Breast epithelium (tissue), 4 donors: ENCODE measurements around the gene SMIM33. TPM values are rescaled to one million over a fixed set of nuclear protein-coding genes. Genes with fewer than 3 reads are reported as not detected.
A peak's percentile ranks its signal among the peaks of the same experiment; 100 is the strongest.

Experiments
- DNase-seq, 2 donors: peaks; one replicate each; pipeline ENCODE4 v3.0.0-alpha.2; 2019; ENCODE audit warnings: low spot score in 2 of 2
- H3K27ac ChIP-seq, 2 donors: fragments of 200-600 bp; sonication (generic) in 1 of 2; one replicate each; pipeline ENCODE4 v1.5.1; 2016 to 2019; ENCODE audit warnings: mild to moderate bottlenecking in 1 of 2
- H3K27me3 ChIP-seq, 2 donors: fragments of 200-600 bp; sonication (generic) in 1 of 2; one replicate each; pipeline versions ENCODE4 v1.5.1 to v1.6.0; 2017 to 2019; ENCODE audit warnings: control low read depth in 1 of 2, mild to moderate bottlenecking in 1 of 2
- H3K36me3 ChIP-seq: fragments of 200-600 bp; one replicate; pipeline ENCODE4 v1.5.1; 2019
- H3K4me1 ChIP-seq, 2 donors: fragments of 200-600 bp; sonication (generic); one replicate each; pipeline ENCODE4 v1.5.1; 2016 to 2019; ENCODE audit warnings: control low read depth in 1 of 2
- H3K4me3 ChIP-seq, 3 donors: fragments of 200-600 bp; sonication (generic); 1 replicate in 2 of 3; 2 replicates in 1 of 3; pipeline ENCODE4 v1.5.1; 2016 to 2019; ENCODE audit warnings: mild to moderate bottlenecking in 3 of 3, moderate library complexity in 2 of 3
- H3K9me3 ChIP-seq, 2 donors: fragments of 200-600 bp; sonication (generic) in 1 of 2; one replicate each; pipeline ENCODE4 v1.5.1; 2016 to 2019; ENCODE audit warnings: control low read depth in 1 of 2
- POLR2A ChIP-seq: fragments of 450-650 bp; IDR thresholded peaks from one replicate; pipeline ENCODE4 v1.6.1; 2016; ENCODE audit warnings: antibody characterized with exemption, mild to moderate bottlenecking, moderate library complexity
- POLR2AphosphoS5 ChIP-seq, 3 donors: sonication (generic); formaldehyde crosslinking; IDR thresholded peaks; one replicate each; pipeline ENCODE4 v1.6.1; 2017; ENCODE audit warnings: antibody characterized with exemption in 3 of 3
- intact Hi-C: fragments of 100-400 bp; cut with DNase I; formaldehyde crosslinking; loops from one replicate; pipeline ENCODE4 v1.15.1; 2023; ENCODE audit warnings: low total_unique reads
- total RNA-seq, 3 donors: library from RNA; depleted of rRNA; stranded (reverse); fragments of >200 nt; gene quantifications; one replicate each; pipeline ENCODE4 v1.1.0, GENCODE V29; 2016
- TF ChIP-seq, protein P1 (sequence below), 3 donors: fragments of 450-650 bp; IDR thresholded peaks; one replicate each; pipeline ENCODE4 v1.5.1; 2016 to 2017; ENCODE audit warnings: antibody characterized with exemption in 3 of 3, mild to moderate bottlenecking in 3 of 3, moderate library complexity in 3 of 3

Gene SMIM33
- total RNA-seq, 3 donors from 2014 or later = not detected

GRCh38 chr5:139488260-139488659 is 17.5 kb downstream of the SMIM33 start:
- no peak for TF ChIP-seq POLR2A
- TF ChIP-seq, protein P1, sequence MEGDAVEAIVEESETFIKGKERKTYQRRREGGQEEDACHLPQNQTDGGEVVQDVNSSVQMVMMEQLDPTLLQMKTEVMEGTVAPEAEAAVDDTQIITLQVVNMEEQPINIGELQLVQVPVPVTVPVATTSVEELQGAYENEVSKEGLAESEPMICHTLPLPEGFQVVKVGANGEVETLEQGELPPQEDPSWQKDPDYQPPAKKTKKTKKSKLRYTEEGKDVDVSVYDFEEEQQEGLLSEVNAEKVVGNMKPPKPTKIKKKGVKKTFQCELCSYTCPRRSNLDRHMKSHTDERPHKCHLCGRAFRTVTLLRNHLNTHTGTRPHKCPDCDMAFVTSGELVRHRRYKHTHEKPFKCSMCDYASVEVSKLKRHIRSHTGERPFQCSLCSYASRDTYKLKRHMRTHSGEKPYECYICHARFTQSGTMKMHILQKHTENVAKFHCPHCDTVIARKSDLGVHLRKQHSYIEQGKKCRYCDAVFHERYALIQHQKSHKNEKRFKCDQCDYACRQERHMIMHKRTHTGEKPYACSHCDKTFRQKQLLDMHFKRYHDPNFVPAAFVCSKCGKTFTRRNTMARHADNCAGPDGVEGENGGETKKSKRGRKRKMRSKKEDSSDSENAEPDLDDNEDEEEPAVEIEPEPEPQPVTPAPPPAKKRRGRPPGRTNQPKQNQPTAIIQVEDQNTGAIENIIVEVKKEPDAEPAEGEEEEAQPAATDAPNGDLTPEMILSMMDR (IDR thresholded peaks at IDR 0.05) = no peak
- no peak for TF ChIP-seq POLR2AphosphoS5 (IDR thresholded peaks at IDR 0.05)
- no peaks in the 10 kb centered on the region for H3K9me3 ChIP-seq
- DNase-seq = no peak
- no peaks in the 10 kb centered on the region for H3K27me3 ChIP-seq
- intact Hi-C loops = no loop called here
- H3K4me3 ChIP-seq = no peak overlapping the region
- H3K36me3 ChIP-seq = no peaks in the 10 kb centered on the region
- no peak overlapping the region for H3K27ac ChIP-seq
- peaks cover 5 to 7% of the 10 kb centered on the region in 2 donors for H3K4me1 ChIP-seq

DNA sequence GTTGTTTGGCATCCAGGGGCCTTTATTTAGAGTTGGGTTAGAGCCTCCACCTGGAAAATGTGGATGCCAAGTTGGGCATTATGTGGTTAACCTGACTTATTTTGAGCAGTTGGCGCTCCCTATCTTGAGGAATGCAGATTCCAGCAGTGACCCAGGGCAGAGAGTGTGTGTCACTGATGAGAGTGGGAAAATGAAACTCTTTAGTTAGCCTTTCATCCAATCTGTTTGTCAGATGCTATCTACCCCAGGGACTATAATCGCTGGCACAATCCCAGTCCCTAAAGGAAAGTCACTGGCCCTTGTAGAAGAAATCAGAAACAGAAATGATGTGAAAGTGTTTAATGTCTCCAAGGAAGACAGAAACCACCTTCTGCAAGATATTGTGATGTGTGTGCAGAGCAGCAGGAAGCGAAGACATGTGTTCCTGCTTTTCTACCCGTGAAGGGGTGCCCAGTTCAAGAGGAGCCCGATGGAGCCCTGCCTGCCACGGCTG is 21.9 kb downstream of the SMIM33 start:
- Histone ChIP-seq H3K27ac (no peak overlapping the region), H3K4me3 (peak overlapping the region in 1 of 3 donors; percentile 23), H3K4me1 (peaks cover 5 to 7% of the 10 kb centered on the region in 2 donors), H3K36me3 (no peaks in the 10 kb centered on the region), H3K9me3 (no peaks in the 10 kb centered on the region), H3K27me3 (no peaks in the 10 kb centered on the region)
- intact Hi-C loops = no loop called here
- DNase-seq = no peak
- TF ChIP-seq, protein P1 (IDR thresholded peaks at IDR 0.05) = no peak

DNA sequence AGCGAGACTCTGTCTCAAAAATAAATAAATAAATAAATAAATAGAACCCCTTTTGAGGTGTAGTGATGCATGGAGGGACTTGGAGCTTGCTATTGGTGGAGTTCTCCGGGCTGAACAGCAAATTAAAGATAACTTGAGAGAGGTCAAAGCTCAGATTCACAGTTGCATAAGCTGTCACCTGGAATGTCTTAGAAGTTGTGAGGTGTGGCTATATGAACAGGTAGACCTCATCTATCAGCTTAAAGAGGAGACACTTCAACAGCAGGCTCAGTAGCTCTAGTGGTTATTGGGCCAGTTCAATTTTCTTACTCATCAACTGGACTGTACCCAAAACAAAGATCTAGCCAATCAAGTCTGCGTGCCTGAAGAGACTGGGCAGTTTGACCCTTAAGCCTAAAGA is 23.5 kb downstream of the SMIM33 start:
- no peak overlapping the region for H3K27ac ChIP-seq
- peaks cover 5 to 7% of the 10 kb centered on the region in 2 donors for H3K4me1 ChIP-seq
- intact Hi-C loops = no loop called here
- H3K9me3 ChIP-seq = no peaks in the 10 kb centered on the region
- no peaks in the 10 kb centered on the region for H3K36me3 ChIP-seq
- DNase-seq = no peak
- no peak overlapping the region for H3K4me3 ChIP-seq
- TF ChIP-seq POLR2A = no peak
- no peaks in the 10 kb centered on the region for H3K27me3 ChIP-seq

DNA sequence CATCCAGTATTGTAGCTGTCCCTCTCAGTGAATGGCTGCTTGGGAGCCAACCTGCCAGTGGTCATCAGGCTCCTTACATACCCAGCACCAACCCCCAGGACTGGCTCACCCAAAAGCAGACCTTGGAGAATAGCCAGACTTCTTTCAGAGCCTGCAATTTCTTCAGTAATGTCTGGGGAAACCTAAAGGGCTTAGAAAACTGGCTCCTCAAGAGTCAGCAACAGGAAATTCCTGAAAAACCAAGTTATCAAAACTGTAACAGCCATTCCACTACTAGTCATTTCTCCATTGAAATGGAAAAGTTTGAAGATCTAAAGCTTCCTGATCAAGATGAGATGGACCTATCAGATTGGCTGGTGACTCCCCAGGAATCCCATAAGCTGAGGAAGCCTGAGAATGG is 24.0 kb downstream of the SMIM33 start:
- no peaks in the 10 kb centered on the region for H3K36me3 ChIP-seq
- H3K9me3 ChIP-seq = no peaks in the 10 kb centered on the region
- peaks cover 5 to 7% of the 10 kb centered on the region in 2 donors for H3K4me1 ChIP-seq
- TF ChIP-seq, protein P1 (IDR thresholded peaks at IDR 0.05) = no peak
- TF ChIP-seq POLR2A = no peak
- no peak for TF ChIP-seq POLR2AphosphoS5 (IDR thresholded peaks at IDR 0.05)
- no peaks in the 10 kb centered on the region for H3K27me3 ChIP-seq
- no peak for DNase-seq
- no peak overlapping the region for H3K27ac ChIP-seq
- no peak overlapping the region for H3K4me3 ChIP-seq
- intact Hi-C loops = no loop called here

- DNase-seq = no peak
- Histone ChIP-seq H3K27me3 (no peaks in the 10 kb centered on the region), H3K4me1 (peaks cover 5 to 7% of the 10 kb centered on the region in 2 donors), H3K4me3 (no peak overlapping the region), H3K27ac (peak overlapping the region in 1 of 2 donors; percentile 1), H3K36me3 (no peaks in the 10 kb centered on the region), H3K9me3 (no peaks in the 10 kb centered on the region)
- intact Hi-C loops = no loop called here
- TF ChIP-seq POLR2A (no peak), POLR2AphosphoS5 (IDR thresholded peaks at IDR 0.05) (no peak)
- TF ChIP-seq, protein P1 (IDR thresholded peaks at IDR 0.05) = no peak
Observed at GRCh38 chr5:139495638-139496435, 25.0 kb downstream of the SMIM33 start.
